Esophagus squamous epithelium (tissue), 5 donors: ENCODE results near the gene BOD1. TPM values are rescaled to one million over a fixed set of nuclear protein-coding genes. Genes with fewer than 3 reads are reported as not detected.

ENCODE experiments used
- DNase-seq: peaks from one replicate; lab custom pipeline; 2025; lab: John Stamatoyannopoulos, UW
- H3K27ac ChIP-seq, 4 donors: fragments of 200-600 bp; sonication (generic); one replicate each; pipeline ENCODE4 v1.5.1; 2016 to 2019; ENCODE audit warnings: mild to moderate bottlenecking in 1 of 4
- H3K27me3 ChIP-seq, 4 donors: fragments of 200-600 bp; sonication (generic); 1 replicate in 3 of 4; 2 replicates in 1 of 4; pipeline versions ENCODE4 v1.5.1 to v1.6.0; 2017 to 2021; ENCODE audit warnings: antibody characterized with exemption in 1 of 4
- H3K36me3 ChIP-seq, 3 donors: fragments of 200-600 bp; sonication (generic); one replicate each; pipeline ENCODE4 v1.5.1; 2016 to 2019
- H3K4me1 ChIP-seq, 3 donors: fragments of 200-600 bp; sonication (generic); one replicate each; pipeline ENCODE4 v1.5.1; 2017 to 2019
- H3K4me3 ChIP-seq, 4 donors: fragments of 200-600 bp; sonication (generic); 1 replicate in 3 of 4; 2 replicates in 1 of 4; pipeline ENCODE4 v1.5.1; 2016 to 2019; ENCODE audit warnings: mild to moderate bottlenecking in 2 of 4, moderate library complexity in 1 of 4
- H3K9me3 ChIP-seq, 3 donors: fragments of 200-600 bp; sonication (generic); one replicate each; pipeline ENCODE4 v1.5.1; 2016 to 2019
- CTCF ChIP-seq, 6 experiments: fragments of 450-650 bp in 4 of 6; fragments of 200-600 bp in 2 of 6; sonication (generic) in 2 of 6; IDR thresholded peaks; one replicate each; pipeline ENCODE4 v1.5.1; 2016 to 2019; ENCODE audit warnings: antibody characterized with exemption in 6 of 6, mild to moderate bottlenecking in 4 of 6, moderate library complexity in 4 of 6
- POLR2A ChIP-seq, 4 donors: fragments of 450-650 bp; IDR thresholded peaks; one replicate each; pipeline ENCODE4 v1.6.1; 2017; ENCODE audit warnings: antibody characterized with exemption in 4 of 4, mild to moderate bottlenecking in 4 of 4, moderate library complexity in 3 of 4
- WGBS, 2 donors: methylation state at CpG; one replicate each; pipeline ENCODE4 v1.1.5; 2018; 5-methylcytosine and 5-hydroxymethylcytosine counted together
- intact Hi-C: fragments of 100-400 bp; cut with DNase I; formaldehyde crosslinking; loops from one replicate; pipeline ENCODE4 v1.15.0; 2022
- total RNA-seq, 4 donors: library from RNA; depleted of rRNA; stranded (reverse); fragments of >200 nt; gene quantifications; one replicate each; pipeline ENCODE4 v1.1.0, GENCODE V29; 2016
- donor health status: DM: yes; HTN: yes; CAD: no.

The BOD1 gene
- 10 to 100 TPM; 13.8 to 43.1 (median 20.2) TPM for total RNA-seq

DNA sequence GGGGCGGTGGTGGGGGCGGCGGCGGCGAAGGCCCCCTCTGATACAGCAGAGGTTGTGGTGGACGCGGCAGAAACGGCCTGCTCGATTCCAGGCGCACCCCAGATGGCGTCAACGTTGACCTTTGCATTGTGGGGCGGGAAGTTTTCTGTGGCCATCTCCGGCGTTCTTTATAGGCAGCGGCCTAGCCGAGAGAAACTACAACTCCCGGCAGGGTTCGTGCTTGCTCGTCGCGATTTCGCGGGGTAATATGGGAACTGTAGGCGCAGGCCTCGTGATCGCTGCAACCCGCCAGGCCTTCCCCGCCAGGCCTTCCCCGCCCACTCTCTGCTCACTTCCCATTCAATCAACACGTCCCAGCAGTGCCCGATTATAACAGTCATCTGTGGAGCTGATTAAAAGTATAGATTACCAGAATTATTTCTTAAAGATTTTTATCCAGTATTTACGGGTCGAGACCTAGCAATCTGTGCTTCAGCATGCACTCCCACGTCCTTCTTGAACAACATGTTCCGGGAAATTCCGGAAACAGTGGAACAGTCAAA is at the start of gene BOD1:
TSS of gene BOD1 (minus strand) at position 74 of the 542 bp plus-strand sequence. CDS start 214 bp downstream, outside the sequence.
- TF ChIP-seq POLR2A (IDR thresholded peaks at IDR 0.05) = peak in 2 of 4 donors; percentile 4 to 21
- TF ChIP-seq CTCF (IDR thresholded peaks at IDR 0.05) = peak in 1 of 6 experiments; percentile 47
- Histone ChIP-seq H3K4me3 (peak within 1 kb of the TSS; percentile 84 to 91 (median 88)), H3K27ac (peak within 1 kb of the TSS; percentile 92 to 97 (median 94)), H3K27me3 (no peaks in the 10 kb centered on the region), H3K9me3 (no peaks in the 10 kb centered on the region), H3K36me3 (peaks cover 0 to 21% (median 0%) of the 10 kb centered on the region in 3 donors), H3K4me1 (peaks cover 11 to 48% (median 21%) of the 10 kb centered on the region in 3 donors)
- 2% methylated on average over 16 to 30 of the region's 37 CpGs for WGBS, 2 donors
- DNase-seq = peak; percentile 94
- intact Hi-C loops = loop anchor here (5.0 kb wide), 1 partner anchor 696 kb away; no protein-coding TSS in a partner anchor

DNA sequence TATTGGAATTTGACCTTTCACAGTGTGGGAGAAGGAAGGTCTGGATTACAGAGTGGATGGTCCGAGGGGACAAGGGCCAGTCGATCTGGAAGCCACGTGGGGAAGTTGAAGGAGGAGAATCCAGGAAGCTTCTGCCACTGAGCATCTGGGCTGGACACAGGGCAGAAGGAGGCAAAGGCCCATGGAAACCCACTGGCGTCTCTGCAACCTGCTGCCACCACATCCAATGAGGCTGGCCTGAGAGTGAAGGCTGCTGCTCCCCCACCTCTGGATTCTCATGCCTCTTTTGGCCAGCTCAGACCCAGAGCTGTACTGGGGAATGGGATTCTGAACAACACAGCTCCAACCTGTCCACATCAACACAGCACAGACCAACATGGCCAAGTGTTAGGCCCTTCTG is 48.9 kb upstream of the BOD1 start:
- Histone ChIP-seq H3K27ac (no peak overlapping the region), H3K27me3 (no peaks in the 10 kb centered on the region), H3K36me3 (no peaks in the 10 kb centered on the region), H3K4me1 (peaks cover 0 to 8% (median 2%) of the 10 kb centered on the region in 3 donors), H3K4me3 (no peak overlapping the region), H3K9me3 (no peaks in the 10 kb centered on the region)
- whole genome bisulfite sequencing, 2 donors = 62 to 65% methylated on average over 4 of the region's 4 CpGs
- DNase-seq = no peak
- intact Hi-C loops = no loop called here
- TF ChIP-seq POLR2A (IDR thresholded peaks at IDR 0.05) = no peak
- TF ChIP-seq CTCF (IDR thresholded peaks at IDR 0.05) = no peak

GRCh38 chr5:173664154-173664526 is 47.7 kb upstream of the BOD1 start:
- intact Hi-C loops = no loop called here
- no peak for DNase-seq
- 26 to 47% methylated on average over 3 to 6 of the region's 6 CpGs for WGBS, 2 donors
- Histone ChIP-seq H3K4me1 (no peaks in the 10 kb centered on the region), H3K9me3 (peaks cover 0 to 5% (median 0%) of the 10 kb centered on the region in 3 donors), H3K27ac (no peak overlapping the region), H3K4me3 (no peak overlapping the region), H3K27me3 (no peaks in the 10 kb centered on the region), H3K36me3 (no peaks in the 10 kb centered on the region)
- no peak for TF ChIP-seq CTCF (IDR thresholded peaks at IDR 0.05)
- TF ChIP-seq POLR2A (IDR thresholded peaks at IDR 0.05) = no peak

GRCh38 chr5:173663352-173664153 is 47.1 kb upstream of the BOD1 start:
- H3K4me3 ChIP-seq = no peak overlapping the region
- intact Hi-C loops = no loop called here
- TF ChIP-seq CTCF (IDR thresholded peaks at IDR 0.05) = no peak
- no peak for TF ChIP-seq POLR2A (IDR thresholded peaks at IDR 0.05)
- no peaks in the 10 kb centered on the region for H3K27me3 ChIP-seq
- no peaks in the 10 kb centered on the region for H3K4me1 ChIP-seq
- peaks cover 0 to 6% (median 0%) of the 10 kb centered on the region in 3 donors for H3K9me3 ChIP-seq
- no peaks in the 10 kb centered on the region for H3K36me3 ChIP-seq
- 81% methylated on average over 5 to 10 of the region's 13 CpGs for WGBS, 2 donors
- DNase-seq = no peak
- no peak overlapping the region for H3K27ac ChIP-seq
